Loucy (cell line): Measurements from ENCODE around the gene DNAJC22.

Experiments used
- CTCF ChIP-seq: fragments of 200-600 bp; sonication (generic); conservative IDR thresholded peaks from 2 replicates; pipeline ENCODE4 v1.5.1; 2014; ENCODE audit warnings: mild to moderate bottlenecking, antibody characterized with exemption, low read length
- EZH2phosphoT487 ChIP-seq: fragments of 200-600 bp; IDR thresholded peaks from 2 replicates; pipeline ENCODE4 v1.6.1; 2018; ENCODE audit warnings: antibody characterized with exemption, mild to moderate bottlenecking, moderate library complexity, borderline replicate concordance

- no peak for TF ChIP-seq CTCF
- no peak for TF ChIP-seq EZH2phosphoT487
These were observed 21.5 kb downstream of the DNAJC22 start for GRCh38 chr12:49368240-49368600.
